Ovary (tissue), 9 donors: Measurements from ENCODE around the gene GDPD4. TPM values are rescaled to one million over a fixed set of nuclear protein-coding genes. Genes with fewer than 3 reads are reported as not detected.

Experiments
- DNase-seq, 5 donors: peaks; one replicate each; pipeline ENCODE4 v3.0.0-alpha.2; 2019 to 2020
- H3K27ac ChIP-seq, 2 donors: fragments of 200-600 bp; one replicate each; pipeline versions ENCODE4 v1.5.1 to v1.8.0; 2019 to 2022
- H3K27me3 ChIP-seq: fragments of 200-600 bp; one replicate; pipeline ENCODE4 v1.8.0; 2022
- H3K36me3 ChIP-seq: fragments of 200-600 bp; sonication (generic); one replicate; pipeline ENCODE4 v1.5.1; 2019
- H3K4me1 ChIP-seq: one replicate; pipeline ENCODE4 v1.8.1; 2013; ENCODE audit warnings: mild to moderate bottlenecking, moderate library complexity; ENCODE audit not compliant: insufficient read depth
- H3K4me3 ChIP-seq: fragments of 200-600 bp; sonication (generic); one replicate; pipeline ENCODE4 v1.5.1; 2017
- H3K9me3 ChIP-seq, 2 donors: fragments of 200-600 bp in 1 of 2; sonication (generic) in 1 of 2; one replicate each; pipeline versions ENCODE4 v1.5.1 to v1.8.1; 2013 to 2019; ENCODE audit warnings: mild to moderate bottlenecking in 1 of 2, moderate library complexity in 1 of 2
- CTCF ChIP-seq, 3 donors: fragments of 450-650 bp in 2 of 3; fragments of 200-600 bp in 1 of 3; IDR thresholded peaks; one replicate each; pipeline versions ENCODE4 v1.5.1 to v1.8.0; 2016 to 2022; ENCODE audit warnings: antibody characterized with exemption in 3 of 3, mild to moderate bottlenecking in 1 of 3
- EP300 ChIP-seq: sonication (generic); formaldehyde crosslinking; IDR thresholded peaks from one replicate; pipeline ENCODE4 v1.6.1; 2017; ENCODE audit warnings: antibody characterized with exemption
- POLR2A ChIP-seq: fragments of 450-650 bp; IDR thresholded peaks from one replicate; pipeline ENCODE4 v1.6.1; 2017; ENCODE audit warnings: antibody characterized with exemption, mild to moderate bottlenecking, moderate library complexity
- WGBS, 3 donors: extraction: QIAGEN DNeasy Blood & Tissue Kit in 1 of 3; methylation state at CpG; one replicate each; pipeline versions ENCODE4 v1.1.5 to v1.1.7; 2013 to 2017; 5-methylcytosine and 5-hydroxymethylcytosine counted together
- intact Hi-C, 4 donors: fragments of 100-400 bp; cut with DNase I; formaldehyde crosslinking; loops; one replicate each; pipeline versions ENCODE4 v1.11.0 to v1.15.1; 2022 to 2023
- polyA plus RNA-seq, 2 donors: library from polyadenylated mRNA; stranded (reverse); fragments of 200-250 nt in 1 of 2; fragments of 350-450 nt in 1 of 2; fragmentation: Illumina TruSeq in 1 of 2; extraction: RNeasy Lipid Tissue Mini Kit (QIAGEN cat#74804) in 1 of 2; gene quantifications; one replicate each; pipeline ENCODE4 v1.2.3, GENCODE V29; 2013 to 2014
- total RNA-seq, 7 donors: library from RNA; depleted of rRNA in 2 of 7; stranded (reverse); fragments of >200 nt in 2 of 7; fragmentation: NEBNext Ultra II Directional in 3 of 7; extraction: Animal tissue kit (Norgen Biotek cat#: 25700) in 3 of 7; gene quantifications; one replicate each; pipeline versions ENCODE4 v1.1.0 to v1.2.4, GENCODE V29; 2016 to 2023
- donor health status: DM: no; HTN: no; CAD: no; lungs with moderate emphysema.
- donor health status: DM: no; HTN: no; CAD: no.
- donor health status: Bipolar disorder and iron deficiency.
- donor health status: DM: yes; HTN: yes; CAD: no.
- donor health status: DM: no; HTN: no; CAD: no.
- donor health status: DM: yes; HTN: yes; CAD: no.

The GDPD4 gene
- total and polyA plus RNA-seq, 9 donors: 0.32 TPM; not detected in 8

DNA sequence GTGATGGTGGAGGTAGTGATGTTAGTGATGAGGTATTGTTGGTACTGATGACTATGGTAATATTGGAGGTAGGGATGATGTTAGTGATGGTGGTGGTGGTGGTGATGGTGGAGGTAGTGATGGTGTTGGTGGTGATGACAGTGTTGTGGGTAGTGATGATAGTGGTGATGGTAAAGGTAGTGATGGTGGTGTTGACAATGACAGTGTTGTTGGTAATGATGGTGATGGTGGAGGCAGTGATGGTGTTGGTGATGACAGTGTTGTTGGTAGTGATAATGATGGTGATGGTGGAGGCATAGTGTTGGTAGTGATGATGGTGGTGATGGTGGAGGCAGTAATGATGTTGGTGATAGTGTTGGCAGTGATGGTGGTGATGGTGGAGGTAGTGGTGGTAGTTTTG, 108.3 kb downstream of the GDPD4 start:
- Histone ChIP-seq H3K27ac (no peak overlapping the region), H3K36me3 (no peaks in the 10 kb centered on the region), H3K4me3 (no peak overlapping the region), H3K27me3 (no peaks in the 10 kb centered on the region), H3K9me3 (no peaks in the 10 kb centered on the region), H3K4me1 (no peaks in the 10 kb centered on the region)
- TF ChIP-seq EP300 (no peak), CTCF (IDR thresholded peaks at IDR 0.05) (no peak), POLR2A (no peak)
- DNase-seq: no peak
- intact Hi-C loops: loop anchor here in 2 of 4 donors (5.0 to 10.0 kb wide), 4 partner anchors 146 to 424 kb away; no protein-coding TSS in a partner anchor

DNA sequence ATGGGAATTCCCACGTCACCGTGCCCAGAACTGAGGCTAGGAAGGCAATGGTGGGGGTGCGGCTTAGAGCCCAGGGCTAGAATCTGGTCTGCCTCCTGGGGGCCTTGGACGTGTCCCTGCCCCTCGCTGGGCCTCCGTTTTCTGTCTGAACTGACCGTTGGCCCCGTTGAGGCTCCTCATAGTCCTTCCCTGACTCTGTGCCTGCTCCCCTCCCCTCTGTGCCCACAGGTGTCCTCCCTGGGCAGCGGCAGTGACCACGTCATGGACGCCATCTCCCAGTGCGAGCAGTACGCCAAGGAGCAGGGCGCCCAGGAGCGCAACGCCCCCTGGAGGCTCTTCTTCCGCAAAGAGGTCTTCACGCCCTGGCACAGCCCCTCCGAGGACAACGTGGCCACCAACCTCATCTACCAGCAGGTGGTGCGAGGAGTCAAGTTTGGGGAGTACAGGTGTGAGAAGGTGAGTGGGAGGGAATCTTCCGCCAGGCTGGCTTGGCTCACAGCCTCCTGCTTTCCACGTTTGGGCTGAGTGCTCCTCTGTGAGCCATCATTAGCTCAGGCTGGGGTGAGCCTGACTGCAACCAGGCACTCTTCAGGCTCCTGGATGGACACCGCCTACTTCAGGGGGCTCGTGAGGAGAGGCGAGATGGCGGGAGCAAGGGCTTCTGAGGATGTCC, 109.5 kb downstream of the GDPD4 start:
- Histone ChIP-seq H3K9me3 (no peaks in the 10 kb centered on the region), H3K4me1 (no peaks in the 10 kb centered on the region), H3K27me3 (no peaks in the 10 kb centered on the region), H3K36me3 (no peaks in the 10 kb centered on the region), H3K4me3 (no peak overlapping the region), H3K27ac (no peak overlapping the region)
- WGBS, 3 donors: 30 to 46% (median 37%) methylated on average over 27 of the region's 27 CpGs
- intact Hi-C loops: loop anchor here in 2 of 4 donors (5.0 to 10.0 kb wide), 4 partner anchors 145 to 425 kb away; no protein-coding TSS in a partner anchor
- peak; percentile 59 to 79 (median 72) for DNase-seq
- TF ChIP-seq POLR2A (no peak), CTCF (IDR thresholded peaks at IDR 0.05) (peak; percentile 33 to 51 (median 37)), EP300 (no peak)

GRCh38 chr11:77191429-77191822, 110.1 kb downstream of the GDPD4 start:
- H3K27ac ChIP-seq: no peak overlapping the region

More at GRCh38 chr11:77191429-77191822, 110.1 kb downstream of the GDPD4 start:
- DNase-seq: no peak
- no peaks in the 10 kb centered on the region for H3K27me3 ChIP-seq
- H3K4me3 ChIP-seq: no peak overlapping the region
- no peaks in the 10 kb centered on the region for H3K4me1 ChIP-seq
- 56 to 58% (median 57%) methylated on average over 11 of the region's 11 CpGs for WGBS, 3 donors
- intact Hi-C loops: loop anchor here in 2 of 4 donors (5.0 to 10.0 kb wide), 4 partner anchors 144 to 426 kb away; no protein-coding TSS in a partner anchor
- no peaks in the 10 kb centered on the region for H3K9me3 ChIP-seq
- TF ChIP-seq CTCF (IDR thresholded peaks at IDR 0.05) (no peak), EP300 (no peak), POLR2A (no peak)
- H3K36me3 ChIP-seq: no peaks in the 10 kb centered on the region
